SU-DHL-6 (cell line): ENCODE results near the gene CAMSAP1.

ENCODE experiments used
- EZH2phosphoT487 ChIP-seq: fragments of 200-600 bp; sonication (generic), shearing (Covaris generic); conservative IDR thresholded peaks from 2 replicates; pipeline ENCODE4 v1.6.1; 2018; ENCODE audit warnings: mild to moderate bottlenecking, antibody characterized with exemption, low read length, moderate library complexity, mixed read lengths
- TF ChIP-seq, protein P1 (sequence below): fragments of 200-600 bp; sonication (generic); IDR thresholded peaks from one replicate; pipeline ENCODE4 v1.5.1; 2017; ENCODE audit warnings: antibody characterized with exemption, mild to moderate bottlenecking, low read length, moderate library complexity; ENCODE audit not compliant: insufficient read depth, poor library complexity, severe bottlenecking

DNA sequence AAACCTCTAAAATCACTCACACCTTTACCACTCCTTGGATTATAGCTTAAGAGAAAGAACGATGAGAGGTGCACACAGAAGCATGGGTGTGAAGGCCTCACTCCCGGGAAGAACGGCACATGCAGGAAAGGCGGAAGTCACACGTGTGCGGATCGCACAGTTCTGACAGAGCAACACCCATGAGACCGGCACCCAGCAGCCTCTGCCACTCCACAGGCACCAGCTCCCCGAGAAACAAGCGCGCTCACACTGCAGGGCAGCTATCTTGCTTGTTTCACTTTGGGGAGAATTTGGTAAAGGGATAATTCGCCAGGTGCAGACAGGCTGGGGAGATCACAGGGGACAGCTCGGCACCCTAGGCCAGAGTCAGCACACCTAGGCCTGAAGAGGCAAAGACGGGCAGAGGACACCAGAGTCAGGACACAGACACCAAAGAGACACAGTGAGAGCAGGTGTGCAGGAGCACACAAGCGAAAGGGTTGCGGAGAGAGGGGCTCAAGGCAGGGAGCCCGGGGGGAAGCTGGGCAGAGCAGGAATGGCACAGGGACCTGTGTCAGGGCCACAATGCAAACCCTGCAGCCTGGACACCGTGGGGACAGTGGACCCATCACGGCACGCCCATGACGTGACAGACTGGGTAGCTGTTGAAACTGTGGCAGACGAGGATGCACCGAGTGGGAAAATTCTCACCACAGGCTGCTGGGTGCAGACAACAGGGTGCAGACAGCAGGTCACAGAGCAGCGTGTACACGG is 81.7 kb downstream of the CAMSAP1 start:
- TF ChIP-seq, protein P1, sequence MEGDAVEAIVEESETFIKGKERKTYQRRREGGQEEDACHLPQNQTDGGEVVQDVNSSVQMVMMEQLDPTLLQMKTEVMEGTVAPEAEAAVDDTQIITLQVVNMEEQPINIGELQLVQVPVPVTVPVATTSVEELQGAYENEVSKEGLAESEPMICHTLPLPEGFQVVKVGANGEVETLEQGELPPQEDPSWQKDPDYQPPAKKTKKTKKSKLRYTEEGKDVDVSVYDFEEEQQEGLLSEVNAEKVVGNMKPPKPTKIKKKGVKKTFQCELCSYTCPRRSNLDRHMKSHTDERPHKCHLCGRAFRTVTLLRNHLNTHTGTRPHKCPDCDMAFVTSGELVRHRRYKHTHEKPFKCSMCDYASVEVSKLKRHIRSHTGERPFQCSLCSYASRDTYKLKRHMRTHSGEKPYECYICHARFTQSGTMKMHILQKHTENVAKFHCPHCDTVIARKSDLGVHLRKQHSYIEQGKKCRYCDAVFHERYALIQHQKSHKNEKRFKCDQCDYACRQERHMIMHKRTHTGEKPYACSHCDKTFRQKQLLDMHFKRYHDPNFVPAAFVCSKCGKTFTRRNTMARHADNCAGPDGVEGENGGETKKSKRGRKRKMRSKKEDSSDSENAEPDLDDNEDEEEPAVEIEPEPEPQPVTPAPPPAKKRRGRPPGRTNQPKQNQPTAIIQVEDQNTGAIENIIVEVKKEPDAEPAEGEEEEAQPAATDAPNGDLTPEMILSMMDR = no peak
- no peak for TF ChIP-seq EZH2phosphoT487
